Endodermal cell (in vitro differentiated cells): ENCODE results near the gene CDH11. TPM values are rescaled to one million over a fixed set of nuclear protein-coding genes. Genes with fewer than 3 reads are reported as not detected.

Experiments
- DNase-seq: peaks from one replicate; pipeline ENCODE4 v3.0.0-alpha.2; 2017
- H3K27ac ChIP-seq: 2 replicates; pipeline ENCODE4 v1.5.1; 2013; ENCODE audit warnings: mild to moderate bottlenecking, low read depth, low read length, moderate library complexity
- H3K27me3 ChIP-seq: 2 replicates; pipeline ENCODE4 v1.6.1; 2013; ENCODE audit warnings: mild to moderate bottlenecking, low read length, moderate library complexity; ENCODE audit not compliant: insufficient read depth, control insufficient read depth, poor library complexity, severe bottlenecking
- H3K36me3 ChIP-seq: 2 replicates; pipeline ENCODE4 v1.7.0; 2013; ENCODE audit warnings: mild to moderate bottlenecking, low read length, moderate library complexity; ENCODE audit not compliant: control insufficient read depth, insufficient read depth
- H3K4me1 ChIP-seq: one replicate; pipeline ENCODE4 v1.7.0; 2013; ENCODE audit warnings: low read length; ENCODE audit not compliant: control insufficient read depth, insufficient read depth
- H3K4me3 ChIP-seq: 2 replicates; pipeline ENCODE4 v1.5.1; 2013; ENCODE audit warnings: mild to moderate bottlenecking, low read length, moderate library complexity
- H3K9ac ChIP-seq: 2 replicates; pipeline ENCODE4 v1.6.1; 2013; ENCODE audit warnings: mild to moderate bottlenecking, low read length, moderate library complexity; ENCODE audit not compliant: poor library complexity, severe bottlenecking; ENCODE audit errors: extremely low read depth
- H3K9me3 ChIP-seq: 2 replicates; pipeline ENCODE4 v1.6.1; 2013; ENCODE audit warnings: mild to moderate bottlenecking, low read length, moderate library complexity; ENCODE audit not compliant: control insufficient read depth
- H3K27ac Mint-ChIP-seq: 2 replicates; pipeline ENCODE4 v1.8.0; 2020; ENCODE audit warnings: mixed read lengths
- H3K27me3 Mint-ChIP-seq: 2 replicates; pipeline ENCODE4 v1.8.0; 2021; ENCODE audit warnings: mild to moderate bottlenecking, mixed read lengths; ENCODE audit not compliant: insufficient read depth
- H3K36me3 Mint-ChIP-seq: 2 replicates; pipeline ENCODE4 v1.8.0; 2020; ENCODE audit warnings: low read depth, mixed read lengths
- H3K4me1 Mint-ChIP-seq: 2 replicates; pipeline ENCODE4 v1.8.0; 2020; ENCODE audit warnings: mixed read lengths
- H3K4me3 Mint-ChIP-seq: 2 replicates; pipeline ENCODE4 v1.8.0; 2020; ENCODE audit warnings: mild to moderate bottlenecking, moderate library complexity, mixed read lengths
- H3K9me3 Mint-ChIP-seq: 2 replicates; pipeline ENCODE4 v1.8.0; 2020; ENCODE audit warnings: mild to moderate bottlenecking, mixed read lengths
- CTCF ChIP-seq: fragments of 200-600 bp; sonication (generic); conservative IDR thresholded peaks from 2 replicates; pipeline ENCODE4 v1.5.0; 2021; ENCODE audit warnings: antibody characterized with exemption, mild to moderate bottlenecking
- WGBS, 2 experiments: methylation state at CpG; one replicate each; pipeline versions ENCODE4 v1.1.5 to v1.1.7; 2013; ENCODE audit warnings: missing lambda C conversion rate in 2 of 2, mixed read lengths in 1 of 2; ENCODE audit not compliant: insufficient coverage in 1 of 2, insufficient read length in 1 of 2; 5-methylcytosine and 5-hydroxymethylcytosine counted together
- total RNA-seq, 2 donors: library from RNA; stranded (reverse); fragmentation: NEBNext Ultra II Directional in 1 of 2; extraction: Animal tissue kit (Norgen Biotek cat#: 25700) in 1 of 2; gene quantifications; 2 replicates in 1 of 2; 3 replicates in 1 of 2; pipeline ENCODE4 v1.2.1, GENCODE V29; 2021

CDH11 gene
- total RNA-seq, 2 donors from 2014 or later, result 0.73 to 2.9 TPM

GRCh38 chr16:65075877-65076276 lies 46.0 kb downstream of the CDH11 start:
- H3K4me3 ChIP-seq, result no peak overlapping the region
- Mint-ChIP-seq H3K9me3 (no peaks in the 10 kb centered on the region), H3K27me3 (peaks cover 2% of the 10 kb centered on the region), H3K4me3 (no peak overlapping the region), H3K4me1 (no peaks in the 10 kb centered on the region), H3K36me3 (no peaks in the 10 kb centered on the region), H3K27ac (no peak overlapping the region)
- H3K27me3 ChIP-seq, result no peaks in the 10 kb centered on the region
- H3K27ac ChIP-seq, result no peak overlapping the region
- H3K9ac ChIP-seq, result no peak overlapping the region
- no peaks in the 10 kb centered on the region for H3K9me3 ChIP-seq
- no peak for TF ChIP-seq CTCF
- no peaks in the 10 kb centered on the region for H3K4me1 ChIP-seq
- H3K36me3 ChIP-seq, result no peaks in the 10 kb centered on the region
- 93 to 98% methylated on average over 2 of the region's 2 CpGs for WGBS, 2 experiments
- no peak for DNase-seq

GRCh38 chr16:65071433-65072311 lies 50.2 kb downstream of the CDH11 start:
- H3K9ac ChIP-seq, result no peak overlapping the region
- no peak overlapping the region for H3K4me3 Mint-ChIP-seq
- no peaks in the 10 kb centered on the region for H3K36me3 ChIP-seq
- H3K27ac ChIP-seq, result no peak overlapping the region
- H3K9me3 ChIP-seq, result no peaks in the 10 kb centered on the region
- H3K4me1 Mint-ChIP-seq, result no peaks in the 10 kb centered on the region
- H3K4me3 ChIP-seq, result no peak overlapping the region
- H3K36me3 Mint-ChIP-seq, result no peaks in the 10 kb centered on the region
- no peaks in the 10 kb centered on the region for H3K4me1 ChIP-seq
- peaks cover 10% of the 10 kb centered on the region for H3K27me3 ChIP-seq
- 94 to 96% methylated on average over 22 to 24 of the region's 24 CpGs for WGBS, 2 experiments
- H3K9me3 Mint-ChIP-seq, result no peaks in the 10 kb centered on the region
- no peak for DNase-seq
- peaks cover 9% of the 10 kb centered on the region for H3K27me3 Mint-ChIP-seq
- no peak for TF ChIP-seq CTCF
- no peak overlapping the region for H3K27ac Mint-ChIP-seq

- H3K27ac Mint-ChIP-seq, result peak overlapping the region; percentile 65
- H3K36me3 Mint-ChIP-seq, result no peaks in the 10 kb centered on the region
- WGBS, 2 experiments, result 68 to 87% methylated on average over 6 to 12 of the region's 12 CpGs
- H3K36me3 ChIP-seq, result no peaks in the 10 kb centered on the region
- no peak overlapping the region for H3K4me3 ChIP-seq
- no peak overlapping the region for H3K27ac ChIP-seq
- no peaks in the 10 kb centered on the region for H3K4me1 ChIP-seq
- H3K4me1 Mint-ChIP-seq, result no peaks in the 10 kb centered on the region
- H3K27me3 Mint-ChIP-seq, result peaks cover 10% of the 10 kb centered on the region
- no peak for TF ChIP-seq CTCF
- H3K4me3 Mint-ChIP-seq, result no peak overlapping the region
- peaks cover 10% of the 10 kb centered on the region for H3K27me3 ChIP-seq
- no peaks in the 10 kb centered on the region for H3K9me3 ChIP-seq
- peak; percentile 73 for DNase-seq
- no peaks in the 10 kb centered on the region for H3K9me3 Mint-ChIP-seq
- H3K9ac ChIP-seq, result no peak overlapping the region
These were observed 50.9 kb downstream of the CDH11 start for GRCh38 chr16:65070831-65071432.
